H1 (cell line): ENCODE measurements around the gene SESN1. TPM values are rescaled to one million over a fixed set of nuclear protein-coding genes. Genes with fewer than 3 reads are reported as not detected.

Experiments used
- CTCF ChIA-PET: fragments of 300-600 bp; sonication (Branson Sonifier 250); formaldehyde crosslinking; loops from one replicate; lab custom pipeline; 2021; ENCODE audit not compliant: partially characterized antibody; lab: Charles Lee
- POLR2A ChIA-PET: fragments of 300-600 bp; sonication (Branson Sonifier 250); formaldehyde crosslinking; loops from one replicate; lab custom pipeline; 2021; ENCODE audit warnings: inconsistent platforms; ENCODE audit not compliant: partially characterized antibody; lab: Charles Lee
- DNase-seq, 2 experiments: peaks; one replicate each; pipeline versions ENCODE4 v3.0.0 to v3.0.0-alpha.2; 2010 to 2022; ENCODE audit warnings: low spot score in 2 of 2, low read depth in 1 of 2, mixed read lengths in 1 of 2
- FAIRE-seq: peaks from 2 replicates; lab custom pipeline; 2011; peaks lifted over from hg19 to GRCh38; lab: Jason Lieb, UNC
- H2AFZ ChIP-seq: 2 replicates; pipeline ENCODE4 v1.8.1; 2012; ENCODE audit warnings: low read length, inconsistent platforms
- H2AK5ac ChIP-seq: 2 replicates; pipeline ENCODE4 v1.6.1; 2013; ENCODE audit warnings: low read depth, low read length
- H2BK120ac ChIP-seq: replicated peaks from 2 replicates; pipeline ENCODE3; 2013; ENCODE audit warnings: low read depth, low read length, inconsistent platforms
- H2BK12ac ChIP-seq: 2 replicates; pipeline ENCODE4 v1.6.1; 2013; ENCODE audit warnings: low read depth, low read length
- H2BK15ac ChIP-seq: 2 replicates; pipeline ENCODE4 v1.6.1; 2013; ENCODE audit warnings: low read length
- H2BK20ac ChIP-seq: 2 replicates; pipeline ENCODE4 v1.6.1; 2013; ENCODE audit warnings: low read length
- H2BK5ac ChIP-seq: 2 replicates; pipeline ENCODE4 v1.6.1; 2013; ENCODE audit warnings: low read depth, low read length
- H3K14ac ChIP-seq: 2 replicates; pipeline ENCODE4 v1.6.1; 2013; ENCODE audit warnings: inconsistent platforms; ENCODE audit not compliant: insufficient read length
- H3K18ac ChIP-seq: 2 replicates; pipeline ENCODE4 v1.6.1; 2013; ENCODE audit warnings: low read length; ENCODE audit errors: extremely low read depth
- H3K23ac ChIP-seq: 2 replicates; pipeline ENCODE4 v1.6.1; 2013; ENCODE audit warnings: inconsistent platforms; ENCODE audit not compliant: insufficient read length
- H3K23me2 ChIP-seq: 2 replicates; pipeline ENCODE4 v1.6.1; 2013; ENCODE audit warnings: low read depth, low read length
- H3K27ac ChIP-seq: 2 replicates; pipeline ENCODE4 v1.6.1; 2011; ENCODE audit warnings: low read depth, low read length, inconsistent platforms
- H3K27me3 ChIP-seq, 4 experiments: replicated peaks in 1 of 4; 1 replicate in 1 of 4; 2 replicates in 3 of 4; pipeline versions ENCODE4 v1.6.1 to v1.8.1; 2011 to 2013; ENCODE audit warnings: low read length in 3 of 4, mild to moderate bottlenecking in 3 of 4, inconsistent platforms in 2 of 4, mixed read lengths in 2 of 4, moderate library complexity in 1 of 4; ENCODE audit not compliant: control insufficient read depth in 3 of 4, insufficient read depth in 3 of 4; ENCODE audit errors: extremely low read depth in 1 of 4
- H3K36me3 ChIP-seq, 4 experiments: 2 replicates each; pipeline versions ENCODE4 v1.6.1 to v1.8.1; 2011 to 2013; ENCODE audit warnings: mild to moderate bottlenecking in 4 of 4, low read length in 3 of 4, moderate library complexity in 2 of 4, control low read depth in 1 of 4, inconsistent platforms in 1 of 4; ENCODE audit not compliant: insufficient read depth in 4 of 4, control insufficient read depth in 2 of 4
- H3K4ac ChIP-seq: replicated peaks from 2 replicates; pipeline ENCODE3; 2013; ENCODE audit warnings: low read length, low read depth, mixed read lengths, inconsistent platforms; ENCODE audit not compliant: insufficient read length
- H3K4me1 ChIP-seq, 4 experiments: replicated peaks in 1 of 4; 1 replicate in 1 of 4; 2 replicates in 3 of 4; pipeline versions ENCODE4 v1.6.1 to v1.8.1; 2011 to 2013; ENCODE audit warnings: low read length in 3 of 4, inconsistent platforms in 2 of 4, mixed read lengths in 1 of 4; ENCODE audit not compliant: insufficient read depth in 4 of 4, control insufficient read depth in 3 of 4
- H3K4me2 ChIP-seq, 2 experiments: 2 replicates each; pipeline versions ENCODE4 v1.6.1 to v1.8.1; 2011 to 2013; ENCODE audit warnings: low read depth in 2 of 2, low read length in 2 of 2, control low read depth in 1 of 2, inconsistent platforms in 1 of 2, mild to moderate bottlenecking in 1 of 2; ENCODE audit not compliant: insufficient read depth in 1 of 2
- H3K4me3 ChIP-seq, 4 experiments: fragments of 200-600, 300-600 bp in 1 of 4; sonication (generic), shearing (Covaris generic), sonication (Bioruptor Twin) in 1 of 4; 2 replicates each; pipeline versions ENCODE4 v1.5.1 to v1.8.1; 2011 to 2016; ENCODE audit warnings: low read length in 4 of 4, low read depth in 3 of 4, control low read depth in 2 of 4, inconsistent platforms in 2 of 4, mild to moderate bottlenecking in 2 of 4, mixed read lengths in 1 of 4, moderate library complexity in 1 of 4; ENCODE audit not compliant: insufficient read depth in 2 of 4; ENCODE audit errors: extremely low read depth in 1 of 4
- H3K56ac ChIP-seq: replicated peaks from 2 replicates; pipeline ENCODE3; 2013; ENCODE audit warnings: low read depth, mild to moderate bottlenecking, mixed read lengths, low read length, inconsistent platforms; ENCODE audit not compliant: insufficient read length
- H3K79me1 ChIP-seq: 2 replicates; pipeline ENCODE4 v1.6.1; 2013; ENCODE audit warnings: low read depth, low read length, control low read depth
- H3K79me2 ChIP-seq, 2 experiments: 2 replicates each; pipeline versions ENCODE4 v1.6.1 to v1.8.1; 2012 to 2013; ENCODE audit warnings: low read length in 2 of 2, mild to moderate bottlenecking in 2 of 2, inconsistent platforms in 1 of 2; ENCODE audit not compliant: insufficient read depth in 2 of 2, control insufficient read depth in 1 of 2
- H3K9ac ChIP-seq, 4 experiments: replicated peaks in 1 of 4; 1 replicate in 1 of 4; 2 replicates in 3 of 4; pipeline versions ENCODE4 v1.6.1 to v1.8.1; 2011 to 2013; ENCODE audit warnings: low read depth in 3 of 4, low read length in 3 of 4, control low read depth in 2 of 4, mild to moderate bottlenecking in 2 of 4, moderate library complexity in 2 of 4, inconsistent platforms in 1 of 4; ENCODE audit errors: extremely low read depth in 1 of 4
- H3K9me3 ChIP-seq, 2 experiments: 2 replicates each; pipeline versions ENCODE4 v1.6.1 to v1.8.1; 2012 to 2013; ENCODE audit warnings: mild to moderate bottlenecking in 2 of 2, moderate library complexity in 2 of 2, control low read depth in 1 of 2, inconsistent platforms in 1 of 2, low read depth in 1 of 2, low read length in 1 of 2, mixed read lengths in 1 of 2; ENCODE audit not compliant: insufficient read depth in 2 of 2
- H4K20me1 ChIP-seq, 2 experiments: replicated peaks in 1 of 2; 2 replicates each; pipeline versions ENCODE3 to v1.8.1; 2011 to 2013; ENCODE audit warnings: inconsistent platforms in 2 of 2, low read length in 2 of 2, mild to moderate bottlenecking in 1 of 2; ENCODE audit not compliant: insufficient read depth in 2 of 2, control insufficient read depth in 1 of 2
- H4K5ac ChIP-seq: 2 replicates; pipeline ENCODE4 v1.6.1; 2013; ENCODE audit warnings: low read length, low read depth, mixed read lengths, inconsistent platforms; ENCODE audit not compliant: insufficient read length
- H4K8ac ChIP-seq: 2 replicates; pipeline ENCODE4 v1.8.0; 2013; ENCODE audit warnings: mild to moderate bottlenecking, moderate library complexity, low read length, inconsistent platforms; ENCODE audit not compliant: insufficient read depth; ENCODE audit errors: extremely low read depth
- H4K91ac ChIP-seq: replicated peaks from 2 replicates; pipeline ENCODE3; 2013; ENCODE audit warnings: low read length, mixed read lengths, inconsistent platforms; ENCODE audit not compliant: insufficient read length
- JUN ChIP-seq: IDR thresholded peaks from 2 replicates; pipeline ENCODE4 v1.6.1; 2011; ENCODE audit warnings: low read depth, mild to moderate bottlenecking, improper control_type of control experiment, low read length
- polyA plus RNA-seq, 7 experiments: library from polyadenylated mRNA; depleted of rRNA in 3 of 7; stranded (reverse) in 5 of 7; unstranded in 2 of 7; fragments of >200 nt in 5 of 7; fragments of 200-250 nt in 2 of 7; gene quantifications; 1 replicate in 5 of 7; 2 replicates in 1 of 7; 4 replicates in 1 of 7; pipeline versions ENCODE4 v1.2.1 to v1.2.3, GENCODE V29; 2011 to 2013; ENCODE audit warnings: missing spikeins in 2 of 7, mixed read lengths in 2 of 7
- total RNA-seq: library from RNA; stranded (reverse); fragmentation: NEBNext Ultra II Directional; extraction: Animal tissue kit (Norgen Biotek cat#: 25700); gene quantifications from 2 replicates; pipeline ENCODE4 v1.2.1, GENCODE V29; 2021

Gene SESN1
- total and polyA plus RNA-seq, 2 of the 8 experiments (the other 6 are each of a cell fraction or from before 2014, with no cell fraction given): 12.8 to 15.6 TPM

GRCh38 chr6:109038837-109039398 is 55.7 kb downstream of the SESN1 start:
- Histone ChIP-seq H3K27me3 (peaks cover 0 to under 1% (median 0%) of the 10 kb centered on the region in 4 experiments; a peak in 1 of 7 replicates), H3K4ac (no peak overlapping the region), H3K18ac (no peak overlapping the region), H3K4me3 (no peak overlapping the region), H2BK15ac (no peak overlapping the region), H3K23me2 (no peaks in the 10 kb centered on the region), H4K8ac (no peak overlapping the region), H2BK20ac (no peak overlapping the region), H3K4me2 (no peak overlapping the region), H3K23ac (no peak overlapping the region), H3K56ac (no peak overlapping the region), H3K36me3 (no peaks in the 10 kb centered on the region), H2AK5ac (no peak overlapping the region), H4K91ac (no peak overlapping the region), H2BK5ac (no peak overlapping the region), H3K79me2 (no peaks in the 10 kb centered on the region), H3K14ac (no peak overlapping the region), H3K9ac (no peak overlapping the region), H3K27ac (no peak overlapping the region), H4K20me1 (no peaks in the 10 kb centered on the region), H2BK120ac (no peak overlapping the region), H3K4me1 (no peaks in the 10 kb centered on the region), H2AFZ (no peak overlapping the region), H3K9me3 (no peaks in the 10 kb centered on the region), H2BK12ac (no peak overlapping the region), H3K79me1 (no peaks in the 10 kb centered on the region), H4K5ac (no peak overlapping the region)
- CTCF ChIA-PET: interaction anchor here (1.5 to 2.0 kb wide), 2 partner anchors 14 to 126 kb away, joined by 3 to 7 read pairs; no protein-coding TSS in a partner anchor
- no peak for TF ChIP-seq JUN
- DNase-seq: no peak
- FAIRE-seq: no peak
- POLR2A ChIA-PET: no interaction called here
